DOHH2 (cell line): ENCODE measurements around the gene NOC4L.

ENCODE experiments used
- CTCF ChIP-seq: fragments of 200-600 bp; sonication (generic); IDR thresholded peaks from one replicate; pipeline ENCODE4 v1.5.1; 2014; ENCODE audit warnings: antibody characterized with exemption, mild to moderate bottlenecking, low read depth, low read length; ENCODE audit not compliant: poor library complexity, severe bottlenecking
- EZH2phosphoT487 ChIP-seq: fragments of 200-600 bp; sonication (generic); IDR thresholded peaks from 2 replicates; pipeline ENCODE4 v1.6.1; 2017; ENCODE audit warnings: borderline replicate concordance, mild to moderate bottlenecking, antibody characterized with exemption, low read length, moderate library complexity, mixed read lengths

- TF ChIP-seq CTCF (no peak), EZH2phosphoT487 (no peak)
These were observed 34.5 kb upstream of the NOC4L start for GRCh38 chr12:132109741-132110140.
